ENCODE measurements around the gene GPC3. TPM values are rescaled to one million over a fixed set of nuclear protein-coding genes. Genes with fewer than 3 reads are reported as not detected.

Gene GPC3
- total RNA-seq, 1 experiment from 2014 or later: 0.98 TPM

GRCh38 chrX:133864236-133864635 lies 121.2 kb downstream of the GPC3 start:
- Histone ChIP-seq H3K36me3 (ENCODE audit: control insufficient read depth in 1 of 2, insufficient read depth in 2 of 2, low read length in 2 of 2) (no peaks in the 10 kb centered on the region), H3K4me3 (replicated peaks in 1 of 2; ENCODE audit: low read depth in 1 of 2, low read length in 2 of 2) (no peak overlapping the region), H3K4me2 (ENCODE audit: low read length) (no peak overlapping the region), H3K9ac (ENCODE audit: low read length) (no peak overlapping the region), H3K9me3 (ENCODE audit: control insufficient read depth in 1 of 2, insufficient read depth in 1 of 2, low read depth in 1 of 2, low read length in 2 of 2) (no peaks in the 10 kb centered on the region), H3K27me3 (ENCODE audit: insufficient read depth, low read length) (no peaks in the 10 kb centered on the region), H3K79me2 (ENCODE audit: insufficient read depth, low read length) (no peaks in the 10 kb centered on the region), H3K27ac (ENCODE audit: low read depth, low read length) (no peak overlapping the region), H3K4me1 (ENCODE audit: control insufficient read depth in 1 of 2, insufficient read depth in 2 of 2, low read length in 2 of 2) (no peaks in the 10 kb centered on the region), H3K9me2 (ENCODE audit: insufficient read depth) (no peaks in the 10 kb centered on the region), H2AFZ (ENCODE audit: low read depth, low read length, poor library complexity, severe bottlenecking) (no peak overlapping the region), H4K20me1 (ENCODE audit: insufficient read depth) (no peaks in the 10 kb centered on the region)
- no peak for ATAC-seq
- BruUV-seq (replicated peaks): no TSS peak
- intact Hi-C loops (cut with micrococcal nuclease): no loop called here
- POLR2A ChIA-PET: no interaction called here
- no peak for DNase-seq (ENCODE audit: low read depth, low spot score)
- RAD21 ChIA-PET (ENCODE audit: low non-redundant PET in 1 of 2, low total read pairs in 2 of 2, uncharacterized antibody in 2 of 2, unreplicated experiment in 2 of 2): no interaction called here
- TF ChIP-seq SP1 (IDR thresholded peaks at IDR 0.05; ENCODE audit: low read depth): no peak
- no peak for TF ChIP-seq POLR2AphosphoS5 (IDR thresholded peaks at IDR 0.05; ENCODE audit: low read depth, low read length)
- no peak for TF ChIP-seq SRF (IDR thresholded peaks at IDR 0.05; ENCODE audit: low read depth)
- TF ChIP-seq, protein P1, sequence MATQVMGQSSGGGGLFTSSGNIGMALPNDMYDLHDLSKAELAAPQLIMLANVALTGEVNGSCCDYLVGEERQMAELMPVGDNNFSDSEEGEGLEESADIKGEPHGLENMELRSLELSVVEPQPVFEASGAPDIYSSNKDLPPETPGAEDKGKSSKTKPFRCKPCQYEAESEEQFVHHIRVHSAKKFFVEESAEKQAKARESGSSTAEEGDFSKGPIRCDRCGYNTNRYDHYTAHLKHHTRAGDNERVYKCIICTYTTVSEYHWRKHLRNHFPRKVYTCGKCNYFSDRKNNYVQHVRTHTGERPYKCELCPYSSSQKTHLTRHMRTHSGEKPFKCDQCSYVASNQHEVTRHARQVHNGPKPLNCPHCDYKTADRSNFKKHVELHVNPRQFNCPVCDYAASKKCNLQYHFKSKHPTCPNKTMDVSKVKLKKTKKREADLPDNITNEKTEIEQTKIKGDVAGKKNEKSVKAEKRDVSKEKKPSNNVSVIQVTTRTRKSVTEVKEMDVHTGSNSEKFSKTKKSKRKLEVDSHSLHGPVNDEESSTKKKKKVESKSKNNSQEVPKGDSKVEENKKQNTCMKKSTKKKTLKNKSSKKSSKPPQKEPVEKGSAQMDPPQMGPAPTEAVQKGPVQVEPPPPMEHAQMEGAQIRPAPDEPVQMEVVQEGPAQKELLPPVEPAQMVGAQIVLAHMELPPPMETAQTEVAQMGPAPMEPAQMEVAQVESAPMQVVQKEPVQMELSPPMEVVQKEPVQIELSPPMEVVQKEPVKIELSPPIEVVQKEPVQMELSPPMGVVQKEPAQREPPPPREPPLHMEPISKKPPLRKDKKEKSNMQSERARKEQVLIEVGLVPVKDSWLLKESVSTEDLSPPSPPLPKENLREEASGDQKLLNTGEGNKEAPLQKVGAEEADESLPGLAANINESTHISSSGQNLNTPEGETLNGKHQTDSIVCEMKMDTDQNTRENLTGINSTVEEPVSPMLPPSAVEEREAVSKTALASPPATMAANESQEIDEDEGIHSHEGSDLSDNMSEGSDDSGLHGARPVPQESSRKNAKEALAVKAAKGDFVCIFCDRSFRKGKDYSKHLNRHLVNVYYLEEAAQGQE (IDR thresholded peaks at IDR 0.05; ENCODE audit: low read depth): no peak
- TF ChIP-seq TCF7L2 (IDR thresholded peaks at IDR 0.05; ENCODE audit: borderline replicate concordance, extremely low read depth, insufficient read depth, insufficient read length): no peak
- TF ChIP-seq EZH2phosphoT487 (IDR thresholded peaks at IDR 0.05; ENCODE audit: borderline replicate concordance): no peak
- no peak for TF ChIP-seq YY1 (IDR thresholded peaks at IDR 0.05; ENCODE audit: extremely low read depth, insufficient replicate concordance, low read depth, low read length)
- TF ChIP-seq ZBTB33 (IDR thresholded peaks at IDR 0.05; ENCODE audit: extremely low read depth, insufficient replicate concordance, low read length): no peak
- no peak for TF ChIP-seq ZFX (IDR thresholded peaks at IDR 0.05)
- CTCF ChIA-PET: no interaction called here
